GM19438 (cell line): ENCODE data around the gene TNP2.
A peak's percentile ranks its signal among the peaks of the same experiment; 100 is the strongest.

Source experiments
- ATAC-seq: cut with Tn5 transposase; IDR thresholded peaks from one replicate; pipeline ENCODE4 v1.9.1; 2021; ENCODE audit warnings: low read depth; ENCODE audit not compliant: unreplicated experiment

TNP2 gene

GRCh38 chr16:11258553-11259492, 10.3 kb downstream of the TNP2 start:
- ATAC-seq, result no peak

- ATAC-seq, result no peak
Measured at GRCh38 chr16:11257131-11257938, 11.8 kb downstream of the TNP2 start.

GRCh38 chr16:11256661-11257130, 12.4 kb downstream of the TNP2 start:
- no peak for ATAC-seq

- peak; percentile 45 for ATAC-seq
Measured at GRCh38 chr16:11255737-11256660, 13.1 kb downstream of the TNP2 start, which contains the start of gene SOCS1. Gene SOCS1 (minus strand): TSS chr16:11256204. CDS start chr16:11255478, 726 bp downstream.

GRCh38 chr16:11254913-11255736, 14.0 kb downstream of the TNP2 start:
- no peak for ATAC-seq

GRCh38 chr16:11253995-11254912, 14.9 kb downstream of the TNP2 start:
- ATAC-seq, result no peak

- ATAC-seq, result no peak
Measured at GRCh38 chr16:11253009-11253994, 15.8 kb downstream of the TNP2 start.

GRCh38 chr16:11252482-11252931, 16.6 kb downstream of the TNP2 start:
- ATAC-seq, result no peak

- ATAC-seq, result no peak
Measured at GRCh38 chr16:11251525-11252481, 17.3 kb downstream of the TNP2 start.

GRCh38 chr16:11250786-11251524, 18.2 kb downstream of the TNP2 start:
- ATAC-seq, result no peak

GRCh38 chr16:11250091-11250785, 18.9 kb downstream of the TNP2 start:
- ATAC-seq, result no peak

GRCh38 chr16:11249233-11250061, 19.7 kb downstream of the TNP2 start:
- no peak for ATAC-seq

GRCh38 chr16:11248133-11248532, 21.0 kb downstream of the TNP2 start:
- no peak for ATAC-seq

GRCh38 chr16:11245988-11246387, 23.1 kb downstream of the TNP2 start:
- no peak for ATAC-seq
